Lower leg skin (tissue), 3 donors: Measurements from ENCODE around the gene BMP15.

Experiments
- POLR2A ChIP-seq, 2 donors: fragments of 450-650 bp; IDR thresholded peaks; one replicate each; pipeline ENCODE4 v1.6.1; 2016 to 2017; ENCODE audit warnings: antibody characterized with exemption in 2 of 2, mild to moderate bottlenecking in 1 of 2, moderate library complexity in 1 of 2
- TF ChIP-seq, protein P1 (sequence below), 3 donors: fragments of 450-650 bp; IDR thresholded peaks; one replicate each; pipeline ENCODE4 v1.5.1; 2016; ENCODE audit warnings: antibody characterized with exemption in 3 of 3, mild to moderate bottlenecking in 3 of 3, moderate library complexity in 2 of 3

- TF ChIP-seq, protein P1, sequence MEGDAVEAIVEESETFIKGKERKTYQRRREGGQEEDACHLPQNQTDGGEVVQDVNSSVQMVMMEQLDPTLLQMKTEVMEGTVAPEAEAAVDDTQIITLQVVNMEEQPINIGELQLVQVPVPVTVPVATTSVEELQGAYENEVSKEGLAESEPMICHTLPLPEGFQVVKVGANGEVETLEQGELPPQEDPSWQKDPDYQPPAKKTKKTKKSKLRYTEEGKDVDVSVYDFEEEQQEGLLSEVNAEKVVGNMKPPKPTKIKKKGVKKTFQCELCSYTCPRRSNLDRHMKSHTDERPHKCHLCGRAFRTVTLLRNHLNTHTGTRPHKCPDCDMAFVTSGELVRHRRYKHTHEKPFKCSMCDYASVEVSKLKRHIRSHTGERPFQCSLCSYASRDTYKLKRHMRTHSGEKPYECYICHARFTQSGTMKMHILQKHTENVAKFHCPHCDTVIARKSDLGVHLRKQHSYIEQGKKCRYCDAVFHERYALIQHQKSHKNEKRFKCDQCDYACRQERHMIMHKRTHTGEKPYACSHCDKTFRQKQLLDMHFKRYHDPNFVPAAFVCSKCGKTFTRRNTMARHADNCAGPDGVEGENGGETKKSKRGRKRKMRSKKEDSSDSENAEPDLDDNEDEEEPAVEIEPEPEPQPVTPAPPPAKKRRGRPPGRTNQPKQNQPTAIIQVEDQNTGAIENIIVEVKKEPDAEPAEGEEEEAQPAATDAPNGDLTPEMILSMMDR (IDR thresholded peaks at IDR 0.05) = no peak
- TF ChIP-seq POLR2A (IDR thresholded peaks at IDR 0.05) = no peak
Observed at GRCh38 chrX:50913520-50913919, 3.0 kb downstream of the BMP15 start.
